HK-2 (cell line): Measurements from ENCODE around the gene LAMP5.

Experiments used
- DNase-seq: peaks from one replicate; pipeline ENCODE4 v3.0.0-alpha.2; 2018; ENCODE audit not compliant: unreplicated experiment

LAMP5 gene

DNA sequence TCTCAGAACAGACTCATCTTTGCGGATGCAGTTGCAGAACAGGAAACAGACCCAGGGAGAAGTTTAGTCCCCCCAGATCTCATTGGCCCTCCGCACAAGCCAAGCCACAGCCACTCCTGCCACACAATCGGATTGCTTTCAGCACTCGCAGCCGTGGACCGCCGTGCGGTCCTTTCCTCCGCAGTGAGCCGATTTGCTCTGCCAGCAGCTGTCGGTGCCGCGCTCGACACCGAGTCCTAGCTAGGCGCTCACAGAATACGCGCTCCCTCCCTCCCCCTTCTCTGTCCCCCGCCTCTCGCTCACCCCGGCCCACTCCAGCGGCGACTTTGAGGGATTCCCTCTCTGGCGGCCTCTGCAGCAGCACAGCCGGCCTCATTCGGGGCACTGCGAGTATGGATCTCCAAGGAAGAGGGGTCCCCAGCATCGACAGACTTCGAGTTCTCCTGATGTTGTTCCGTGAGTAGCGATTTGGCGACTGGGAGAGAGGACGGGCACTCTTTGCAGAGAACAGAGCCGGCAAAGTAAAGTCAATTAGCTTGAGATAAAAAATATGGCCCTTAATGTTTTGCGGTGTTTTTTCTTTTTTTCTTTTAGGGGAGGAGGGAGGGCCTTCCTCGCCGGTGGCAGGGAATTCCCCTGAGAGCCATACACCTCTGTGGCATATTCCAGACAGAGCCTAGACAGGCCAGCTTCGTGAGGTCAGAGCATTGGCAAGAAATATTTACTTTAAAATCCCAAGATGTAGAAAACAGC lies at the start of gene LAMP5:
TSS of gene LAMP5 (plus strand) at position 130 of the 753 bp plus-strand sequence. CDS start at position 393, 263 bp downstream.
- DNase-seq: no peak

DNA sequence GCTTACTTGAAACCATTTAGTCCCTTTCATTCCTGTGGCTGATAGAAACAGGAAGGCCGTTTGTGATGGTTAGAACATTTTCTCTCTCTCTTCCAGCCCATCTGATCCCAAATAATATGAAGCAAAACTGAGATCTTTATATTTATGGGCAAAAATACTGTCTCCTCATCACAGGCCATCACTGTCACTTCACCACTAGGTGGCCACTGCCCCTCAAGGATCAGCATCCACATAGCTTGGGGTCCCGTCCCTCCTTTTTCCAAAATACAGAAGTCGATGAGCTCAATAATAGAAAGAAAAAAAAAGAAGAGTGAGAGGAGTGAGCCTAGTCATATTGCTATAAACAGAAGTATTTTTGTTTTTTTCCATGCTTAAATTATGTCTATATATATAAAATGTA lies 46.4 kb upstream of the LAMP5 start:
- no peak for DNase-seq

DNA sequence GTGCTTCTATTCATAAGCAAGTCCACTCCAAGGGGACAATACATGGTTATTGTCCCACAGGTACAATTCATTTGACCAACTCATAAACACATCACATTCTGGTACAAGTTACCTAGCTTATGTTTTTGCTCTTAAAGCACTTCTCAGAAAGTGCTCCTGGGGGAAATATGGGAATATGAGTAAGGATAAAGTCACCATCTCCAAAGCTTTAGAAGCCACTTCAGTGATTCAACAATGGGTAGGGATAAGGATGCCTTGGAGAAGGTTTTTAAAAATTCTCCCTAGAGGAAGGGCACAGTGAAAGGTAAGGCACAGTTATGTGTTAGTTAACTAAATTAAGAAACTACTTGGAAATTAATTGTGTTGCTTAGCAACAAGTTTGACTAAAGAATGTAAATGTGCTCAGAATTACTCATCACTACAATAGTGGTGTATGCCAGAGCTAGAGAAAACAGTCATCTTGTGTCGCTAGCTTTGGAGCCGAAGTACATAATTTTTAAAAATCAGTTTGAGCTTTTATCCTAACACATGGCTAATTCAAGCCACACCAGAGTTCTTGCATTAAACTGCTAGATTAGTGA lies 39.5 kb upstream of the LAMP5 start:
- DNase-seq: no peak

- DNase-seq: no peak
Measured at GRCh38 chr20:9475456-9475855, 38.9 kb upstream of the LAMP5 start.

- DNase-seq: no peak
Measured at GRCh38 chr20:9476174-9476573, 38.2 kb upstream of the LAMP5 start.

DNA sequence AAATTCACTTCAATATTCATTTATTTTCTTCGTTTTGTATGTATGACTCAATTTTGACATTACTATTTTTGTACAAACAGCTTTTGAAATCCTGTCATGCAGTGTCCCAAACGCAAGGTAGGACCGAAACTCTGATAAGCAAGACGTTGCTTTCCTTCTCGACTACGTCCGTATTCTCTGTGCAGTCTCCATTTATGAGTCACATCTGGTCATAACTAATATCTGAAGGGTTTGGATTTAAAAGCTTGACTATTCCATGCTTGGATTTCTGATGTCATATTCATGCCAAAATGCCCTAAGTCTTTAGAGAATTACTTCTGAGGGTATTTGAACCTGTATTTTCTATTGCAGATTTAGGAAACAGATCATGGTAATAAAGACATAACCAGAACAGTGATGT lies 37.8 kb upstream of the LAMP5 start:
- no peak for DNase-seq

GRCh38 chr20:9478771-9479170 lies 35.6 kb upstream of the LAMP5 start:
- no peak for DNase-seq

DNA sequence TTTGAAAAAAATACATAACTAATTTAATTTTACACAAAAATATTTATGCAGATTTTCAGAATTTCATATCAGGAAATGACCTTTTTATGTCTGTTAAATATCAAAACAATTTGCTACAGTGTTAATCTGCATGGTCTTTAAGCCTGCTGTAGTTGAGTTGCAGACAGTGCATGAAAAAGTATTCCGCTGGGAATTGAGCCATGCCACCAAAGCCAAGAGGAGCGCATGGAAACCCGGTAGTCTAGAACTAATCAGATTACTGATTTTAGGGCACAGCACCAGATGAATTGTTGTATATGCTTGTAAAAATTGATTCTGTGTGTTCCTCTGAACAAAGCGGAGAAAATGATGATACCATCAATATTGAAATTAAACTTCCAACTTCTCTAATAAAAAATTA lies 34.3 kb upstream of the LAMP5 start:
- DNase-seq: no peak

GRCh38 chr20:9482180-9482579 lies 32.2 kb upstream of the LAMP5 start:
- DNase-seq: no peak

GRCh38 chr20:9483131-9483530 lies 31.3 kb upstream of the LAMP5 start:
- DNase-seq: no peak

DNA sequence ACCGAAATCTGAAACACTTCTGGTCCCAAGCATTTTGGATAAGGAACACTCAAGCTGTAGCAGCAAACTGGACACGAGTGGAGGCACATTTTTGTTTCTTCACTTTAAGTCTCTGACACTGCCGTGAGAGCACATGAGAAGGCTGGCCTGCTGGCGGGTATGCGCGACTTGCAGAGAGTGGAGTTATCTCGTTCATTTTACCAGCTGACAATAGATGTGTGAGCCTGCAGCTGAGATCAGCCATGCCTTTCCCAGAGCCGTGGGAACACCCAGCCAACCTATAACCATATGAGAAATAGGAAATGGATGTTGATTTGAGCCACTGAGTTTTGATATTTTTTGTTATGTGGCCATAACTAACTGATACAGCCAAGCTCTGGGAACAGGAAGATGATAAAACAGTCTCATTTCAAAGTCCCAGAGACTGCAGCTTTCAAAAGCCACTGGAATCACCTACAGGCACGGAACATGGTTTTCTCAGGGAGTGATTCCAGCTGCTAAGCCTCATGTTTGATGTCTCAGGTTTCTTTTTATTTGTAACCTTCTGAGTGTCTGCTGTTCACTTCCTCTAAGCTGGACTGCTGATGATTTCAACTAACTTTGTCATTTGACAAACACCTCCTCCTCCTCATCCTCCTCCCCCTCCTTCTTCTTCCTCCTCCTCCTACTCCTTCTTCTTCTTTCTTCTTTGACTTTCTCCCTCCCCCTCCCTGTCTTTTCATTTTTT lies 28.6 kb upstream of the LAMP5 start:
- no peak for DNase-seq

DNA sequence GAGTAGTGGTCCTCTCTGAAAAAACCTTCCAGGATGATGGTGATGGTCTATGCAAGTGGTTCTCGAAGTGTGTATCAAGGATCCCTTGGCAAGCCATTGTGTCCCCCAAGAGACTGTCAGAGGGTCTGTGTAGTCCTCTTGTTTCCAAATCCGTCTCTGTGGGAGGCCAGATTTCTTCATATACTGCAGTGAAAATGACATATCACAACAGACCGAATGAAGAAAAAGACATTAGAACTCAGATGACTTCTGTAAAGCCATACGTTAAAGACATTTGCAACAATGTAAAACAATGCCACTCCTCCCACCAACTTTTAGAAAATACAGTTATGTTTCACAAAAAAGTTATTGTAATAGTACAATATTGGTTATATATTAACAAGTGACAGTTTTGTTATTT lies 27.2 kb upstream of the LAMP5 start:
- no peak for DNase-seq

DNA sequence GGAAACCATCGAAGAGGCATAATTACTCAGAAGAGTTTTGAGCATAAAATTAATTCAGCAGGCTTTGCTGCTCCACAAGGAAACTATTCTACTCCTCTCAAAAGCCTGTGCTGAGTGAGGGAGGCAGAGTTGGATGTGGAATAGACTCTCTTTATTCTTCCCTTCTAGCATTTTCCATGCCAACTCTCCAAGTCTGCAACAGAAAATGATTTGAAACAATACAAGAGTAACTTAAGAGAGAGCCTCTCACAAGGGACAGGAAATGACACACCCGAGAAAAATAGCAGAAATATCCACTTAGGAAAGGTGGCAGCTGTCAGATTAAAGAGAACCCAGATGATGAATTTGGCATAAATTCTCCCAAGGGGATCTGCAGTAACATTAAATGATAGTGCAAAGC lies 26.3 kb upstream of the LAMP5 start:
- no peak for DNase-seq

DNA sequence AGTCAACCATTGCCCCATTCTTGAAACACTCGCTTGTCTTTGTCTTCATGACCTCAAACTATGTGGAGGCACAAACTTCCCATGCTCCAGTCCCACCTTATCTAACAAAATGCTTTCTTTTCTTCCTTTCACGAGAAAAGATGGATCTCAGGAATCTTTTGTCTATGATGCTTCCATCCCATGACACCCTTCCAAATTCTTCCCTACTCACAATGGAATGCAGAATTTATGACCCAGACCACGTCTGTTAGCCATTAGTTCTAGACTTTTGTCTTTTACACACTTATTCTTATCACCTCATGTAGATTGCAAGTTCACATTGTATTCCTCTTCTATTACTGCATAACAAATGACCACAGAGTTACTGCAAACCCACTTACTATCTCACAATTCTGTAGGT lies 24.2 kb upstream of the LAMP5 start:
- DNase-seq: no peak

- DNase-seq: no peak
Measured at GRCh38 chr20:9490631-9491030, 23.8 kb upstream of the LAMP5 start.

DNA sequence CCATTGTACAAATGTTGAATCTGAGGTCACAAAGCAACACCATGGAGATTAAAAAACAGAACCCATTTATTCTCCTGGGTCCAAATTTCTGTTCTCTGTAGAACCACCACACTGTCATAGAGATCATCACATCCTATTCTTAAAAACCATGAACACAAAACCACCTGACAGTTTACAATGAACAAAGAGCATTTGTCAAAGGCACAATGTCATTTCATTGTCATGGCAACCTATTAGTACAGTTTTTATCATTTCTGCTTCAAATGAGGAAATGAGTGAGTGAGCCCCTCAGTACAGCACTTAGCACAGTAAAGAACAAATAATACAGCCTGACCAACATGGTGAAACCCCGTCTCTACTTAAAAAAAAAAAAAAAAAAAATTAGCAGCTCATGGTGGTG lies 23.1 kb upstream of the LAMP5 start:
- no peak for DNase-seq

GRCh38 chr20:9492067-9492466 lies 22.3 kb upstream of the LAMP5 start:
- DNase-seq: no peak

GRCh38 chr20:9493803-9494202 lies 20.6 kb upstream of the LAMP5 start:
- no peak for DNase-seq

- DNase-seq: no peak
Measured at GRCh38 chr20:9495701-9496100, 18.7 kb upstream of the LAMP5 start.

- DNase-seq: no peak
Measured at GRCh38 chr20:9496155-9496554, 18.2 kb upstream of the LAMP5 start.

GRCh38 chr20:9498322-9498721 lies 16.1 kb upstream of the LAMP5 start:
- no peak for DNase-seq

DNA sequence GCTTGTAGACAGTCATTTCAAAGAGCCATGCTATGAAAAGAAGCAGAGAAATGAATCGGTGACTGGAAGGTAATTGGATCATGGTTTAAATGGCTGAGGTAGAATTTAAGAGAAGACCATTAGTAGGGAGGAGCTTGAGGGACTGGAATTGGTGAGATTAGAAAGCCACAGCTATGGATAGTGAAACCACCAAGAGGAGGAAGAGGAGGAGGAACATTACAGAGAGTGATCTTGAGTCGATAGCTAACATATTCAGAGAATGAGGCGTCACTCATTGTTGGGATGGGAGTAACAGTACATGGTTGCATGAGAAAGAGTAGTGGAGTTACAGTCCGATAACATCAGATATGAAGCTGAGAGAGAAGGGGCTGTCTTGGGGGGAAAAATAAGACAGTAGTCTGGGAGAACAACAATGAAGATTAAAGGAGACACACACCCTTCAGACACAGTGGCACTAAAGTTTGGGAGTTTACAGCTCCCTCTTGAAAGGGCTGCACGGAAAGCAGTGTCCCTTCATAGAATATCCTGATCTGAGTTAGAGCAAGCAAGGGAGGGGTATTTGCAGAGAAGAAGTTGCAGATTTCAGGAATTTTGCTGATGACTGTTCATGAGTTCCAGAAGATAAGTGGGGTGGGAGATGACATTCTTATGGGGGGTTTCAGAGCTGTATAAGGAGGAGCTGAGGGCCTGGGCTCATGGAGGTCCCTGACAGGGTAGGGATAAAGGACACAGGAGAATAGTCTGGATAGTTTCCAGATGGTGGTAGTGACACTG lies 15.1 kb upstream of the LAMP5 start:
- no peak for DNase-seq
